GM12878 (cell line): ENCODE data around the gene TEX44. TPM values are rescaled to one million over a fixed set of nuclear protein-coding genes. Genes with fewer than 3 reads are reported as not detected.

Source experiments
- BMI1 ChIP-seq: fragments of 450-650 bp; IDR thresholded peaks from 2 replicates; pipeline ENCODE4 v1.6.1; 2016; ENCODE audit warnings: mild to moderate bottlenecking, moderate library complexity, borderline replicate concordance
- CREB1 ChIP-seq: IDR thresholded peaks from 2 replicates; pipeline ENCODE4 v1.6.1; 2012; ENCODE audit warnings: low read depth, mild to moderate bottlenecking, inconsistent platforms
- CREM ChIP-seq: IDR thresholded peaks from 2 replicates; pipeline ENCODE4 v1.6.1; 2014; ENCODE audit warnings: antibody characterized with exemption, low read depth
- DPF2 ChIP-seq: fragments of 450-650 bp; IDR thresholded peaks from 2 replicates; pipeline ENCODE4 v1.6.1; 2017; ENCODE audit warnings: mild to moderate bottlenecking
- EGR1 ChIP-seq, 2 experiments: IDR thresholded peaks; 1 replicate in 1 of 2; 2 replicates in 1 of 2; pipeline ENCODE4 v1.6.1; 2011 to 2012; ENCODE audit warnings: low read depth in 2 of 2, low read length in 2 of 2, borderline replicate concordance in 1 of 2, mild to moderate bottlenecking in 1 of 2, moderate library complexity in 1 of 2
- ETV6 ChIP-seq, 2 experiments: fragments of 450-650 bp in 1 of 2; IDR thresholded peaks in 1 of 2; conservative IDR thresholded peaks in 1 of 2; 2 replicates each; pipeline ENCODE4 v1.6.1; 2014; ENCODE audit warnings: antibody characterized with exemption in 1 of 2, borderline replicate concordance in 1 of 2, low read depth in 1 of 2, mild to moderate bottlenecking in 1 of 2, moderate library complexity in 1 of 2
- EZH2 ChIP-seq: IDR thresholded peaks from 2 replicates; pipeline ENCODE4 v1.6.1; 2012; ENCODE audit warnings: low read depth, mild to moderate bottlenecking, control low read depth, inconsistent platforms, low read length, borderline replicate concordance; ENCODE audit not compliant: control insufficient read depth
- GATAD2B ChIP-seq: fragments of 450-650 bp; conservative IDR thresholded peaks from 2 replicates; pipeline ENCODE4 v1.6.1; 2017; ENCODE audit warnings: low read depth, mild to moderate bottlenecking, moderate library complexity
- IKZF2 ChIP-seq, 2 experiments: fragments of 450-650 bp; IDR thresholded peaks; 2 replicates each; pipeline ENCODE4 v1.6.1; 2017; ENCODE audit warnings: mild to moderate bottlenecking in 2 of 2, moderate library complexity in 2 of 2
- IRF5 ChIP-seq: fragments of 450-650 bp; IDR thresholded peaks from 2 replicates; pipeline ENCODE4 v1.6.1; 2017; ENCODE audit warnings: borderline replicate concordance
- JUNB ChIP-seq: IDR thresholded peaks from 2 replicates; pipeline ENCODE4 v1.6.1; 2016; ENCODE audit warnings: antibody characterized with exemption, mild to moderate bottlenecking
- MTA2 ChIP-seq: fragments of 450-650 bp; IDR thresholded peaks from 2 replicates; pipeline ENCODE4 v1.6.1; 2016; ENCODE audit warnings: low read depth, mild to moderate bottlenecking, moderate library complexity
- MTA3 ChIP-seq: IDR thresholded peaks from 2 replicates; pipeline ENCODE4 v1.6.1; 2012; ENCODE audit warnings: low read length, inconsistent platforms, borderline replicate concordance
- NBN ChIP-seq: fragments of 450-650 bp; IDR thresholded peaks from 2 replicates; pipeline ENCODE4 v1.6.1; 2016
- NR2F1 ChIP-seq: fragments of 450-650 bp; conservative IDR thresholded peaks from 2 replicates; pipeline ENCODE4 v1.6.1; 2017; ENCODE audit warnings: mild to moderate bottlenecking
- POU2F2 ChIP-seq: IDR thresholded peaks from 3 replicates; pipeline ENCODE4 v1.6.1; 2011; ENCODE audit warnings: low read depth, mild to moderate bottlenecking, low read length, borderline replicate concordance
- SMC3 ChIP-seq: IDR thresholded peaks from 2 replicates; pipeline ENCODE4 v1.6.1; 2011; ENCODE audit warnings: low read length, improper control_type of control experiment, borderline replicate concordance
- STAT1 ChIP-seq: fragments of 450-650 bp; conservative IDR thresholded peaks from 2 replicates; pipeline ENCODE4 v1.6.1; 2014; ENCODE audit warnings: antibody characterized with exemption, mild to moderate bottlenecking
- USF2 ChIP-seq: IDR thresholded peaks from 2 replicates; pipeline ENCODE4 v1.6.1; 2011; ENCODE audit warnings: low read depth, low read length, improper control_type of control experiment, borderline replicate concordance
- YY1 ChIP-seq: IDR thresholded peaks from 2 replicates; pipeline ENCODE4 v1.6.1; 2011; ENCODE audit warnings: low read depth, mild to moderate bottlenecking, low read length
- polyA plus RNA-seq, 11 experiments: library from polyadenylated mRNA; depleted of rRNA in 4 of 11; unstranded in 6 of 11; stranded (reverse) in 5 of 11; fragments of >200 nt; fragmentation: Nextera tagmentation in 4 of 11; fragmentation: Illumina TruSeq in 1 of 11; extraction: Ambion mirVana in 4 of 11; extraction: Trizol in 1 of 11; gene quantifications; 1 replicate in 1 of 11; 2 replicates in 10 of 11; pipeline versions ENCODE4 v1.2.1 to v1.2.3, GENCODE V29; 2011 to 2016; ENCODE audit warnings: inconsistent platforms in 2 of 11, missing spikeins in 2 of 11, low read depth in 1 of 11
- total RNA-seq, 4 experiments: library from RNA; depleted of rRNA in 3 of 4; stranded (reverse); fragments of >200 nt in 3 of 4; fragmentation: Illumina TruSeq in 1 of 4; extraction: Trizol in 1 of 4; gene quantifications; 2 replicates each; pipeline versions ENCODE4 v1.2.1 to v1.2.3, GENCODE V29; 2013 to 2021
- TF ChIP-seq, protein P1 (sequence below): fragments of 450-650 bp; formaldehyde crosslinking; IDR thresholded peaks from 2 replicates; pipeline ENCODE4 v1.5.0; 2022; ENCODE audit warnings: mild to moderate bottlenecking, missing genetic modification characterization
- TF ChIP-seq, protein P2 (sequence below): IDR thresholded peaks from 2 replicates; pipeline ENCODE4 v1.6.1; 2011; ENCODE audit warnings: borderline replicate concordance, low read depth, mild to moderate bottlenecking, moderate library complexity, mixed read lengths, low read length; ENCODE audit not compliant: insufficient read depth; ENCODE audit errors: extremely low read length

TEX44 gene
- total and polyA plus RNA-seq, 10 of the 15 experiments (the other 5 are each of a cell fraction or from before 2014, with no cell fraction given), result not detected

- peak; percentile 98; the same call in 1 of the 2 replicates for TF ChIP-seq EZH2
- TF ChIP-seq CREB1, result peak; percentile 76; the same call in 1 of the 2 replicates
- peak; percentile 99 for TF ChIP-seq NR2F1
- TF ChIP-seq IKZF2 (IDR thresholded peaks at IDR 0.05), result peak; percentile 97 to 98
- peak; percentile 95 for TF ChIP-seq MTA2
- TF ChIP-seq STAT1, result no peak
- TF ChIP-seq USF2, result no peak
- peak; percentile 66; the same call in 1 of the 2 replicates for TF ChIP-seq YY1
- peak; percentile 88; the same call in 1 of the 2 replicates for TF ChIP-seq GATAD2B
- TF ChIP-seq POU2F2, result peak; percentile 90
- peak; percentile 74 for TF ChIP-seq BMI1
- TF ChIP-seq EGR1 (IDR thresholded peaks at IDR 0.05; ENCODE audit: borderline replicate concordance in 1 of 2, low read depth in 2 of 2, low read length in 2 of 2), result peak in 1 of 2 experiments; percentile 42; a peak in 2 of 3 replicates
- peak; percentile 97 for TF ChIP-seq NBN
- no peak for TF ChIP-seq SMC3
- TF ChIP-seq ETV6 (conservative IDR thresholded peaks at IDR 0.05 in 1 of 2, IDR thresholded peaks at IDR 0.05 in 1 of 2; ENCODE audit: borderline replicate concordance in 1 of 2, low read depth in 1 of 2), result peak in 1 of 2 experiments; percentile 95; a peak in 2 of 4 replicates
- peak; percentile 90 for TF ChIP-seq JUNB
- TF ChIP-seq, protein P1, sequence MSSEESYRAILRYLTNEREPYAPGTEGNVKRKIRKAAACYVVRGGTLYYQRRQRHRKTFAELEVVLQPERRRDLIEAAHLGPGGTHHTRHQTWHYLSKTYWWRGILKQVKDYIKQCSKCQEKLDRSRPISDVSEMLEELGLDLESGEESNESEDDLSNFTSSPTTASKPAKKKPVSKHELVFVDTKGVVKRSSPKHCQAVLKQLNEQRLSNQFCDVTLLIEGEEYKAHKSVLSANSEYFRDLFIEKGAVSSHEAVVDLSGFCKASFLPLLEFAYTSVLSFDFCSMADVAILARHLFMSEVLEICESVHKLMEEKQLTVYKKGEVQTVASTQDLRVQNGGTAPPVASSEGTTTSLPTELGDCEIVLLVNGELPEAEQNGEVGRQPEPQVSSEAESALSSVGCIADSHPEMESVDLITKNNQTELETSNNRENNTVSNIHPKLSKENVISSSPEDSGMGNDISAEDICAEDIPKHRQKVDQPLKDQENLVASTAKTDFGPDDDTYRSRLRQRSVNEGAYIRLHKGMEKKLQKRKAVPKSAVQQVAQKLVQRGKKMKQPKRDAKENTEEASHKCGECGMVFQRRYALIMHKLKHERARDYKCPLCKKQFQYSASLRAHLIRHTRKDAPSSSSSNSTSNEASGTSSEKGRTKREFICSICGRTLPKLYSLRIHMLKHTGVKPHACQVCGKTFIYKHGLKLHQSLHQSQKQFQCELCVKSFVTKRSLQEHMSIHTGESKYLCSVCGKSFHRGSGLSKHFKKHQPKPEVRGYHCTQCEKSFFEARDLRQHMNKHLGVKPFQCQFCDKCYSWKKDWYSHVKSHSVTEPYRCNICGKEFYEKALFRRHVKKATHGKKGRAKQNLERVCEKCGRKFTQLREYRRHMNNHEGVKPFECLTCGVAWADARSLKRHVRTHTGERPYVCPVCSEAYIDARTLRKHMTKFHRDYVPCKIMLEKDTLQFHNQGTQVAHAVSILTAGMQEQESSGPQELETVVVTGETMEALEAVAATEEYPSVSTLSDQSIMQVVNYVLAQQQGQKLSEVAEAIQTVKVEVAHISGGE, result no peak
- peak; percentile 99 for TF ChIP-seq DPF2
- peak; percentile 96; the same call in 1 of the 2 replicates for TF ChIP-seq MTA3
- peak; percentile 95 for TF ChIP-seq CREM
- TF ChIP-seq, protein P2, sequence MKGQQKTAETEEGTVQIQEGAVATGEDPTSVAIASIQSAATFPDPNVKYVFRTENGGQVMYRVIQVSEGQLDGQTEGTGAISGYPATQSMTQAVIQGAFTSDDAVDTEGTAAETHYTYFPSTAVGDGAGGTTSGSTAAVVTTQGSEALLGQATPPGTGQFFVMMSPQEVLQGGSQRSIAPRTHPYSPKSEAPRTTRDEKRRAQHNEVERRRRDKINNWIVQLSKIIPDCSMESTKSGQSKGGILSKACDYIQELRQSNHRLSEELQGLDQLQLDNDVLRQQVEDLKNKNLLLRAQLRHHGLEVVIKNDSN, result no peak
- peak; percentile 60; the same call in 1 of the 2 replicates for TF ChIP-seq IRF5
These were observed 47.4 kb upstream of the TEX44 start (continued) for GRCh38 chr2:231545105-231545902.
